ENCODE data around the gene DIAPH1. TPM values are rescaled to one million over a fixed set of nuclear protein-coding genes. Genes with fewer than 3 reads are reported as not detected.

The DIAPH1 gene
- total RNA-seq, 1 donor from 2014 or later, result 232 TPM

GRCh38 chr5:141523991-141524390 lies 94.8 kb downstream of the DIAPH1 start:
- Mint-ChIP-seq H3K36me3 (ENCODE audit: low read depth) (peaks cover 82% of the 10 kb centered on the region), H3K27ac (no peak overlapping the region)

GRCh38 chr5:141522301-141522700 lies 96.5 kb downstream of the DIAPH1 start:
- H3K27ac Mint-ChIP-seq, result no peak overlapping the region
- H3K27me3 Mint-ChIP-seq, result no peaks in the 10 kb centered on the region
- peaks cover 77% of the 10 kb centered on the region for H3K36me3 Mint-ChIP-seq (ENCODE audit: low read depth)
- no peak overlapping the region for H3K4me3 Mint-ChIP-seq
- H3K4me1 Mint-ChIP-seq, result peaks cover 29% of the 10 kb centered on the region
- intact Hi-C loops (cut with micrococcal nuclease), result no loop called here
- no peak for DNase-seq
- no peaks in the 10 kb centered on the region for H3K9me3 Mint-ChIP-seq

More at GRCh38 chr5:141523991-141524390, 94.8 kb downstream of the DIAPH1 start:
- intact Hi-C loops (cut with micrococcal nuclease), result loop anchor here (2.0 kb wide), 3 partner anchors 33 to 111 kb away; partner anchors contain the start of genes PCDHGA10 and PCDHGA11
- Mint-ChIP-seq H3K4me3 (no peak overlapping the region), H3K27me3 (no peaks in the 10 kb centered on the region), H3K4me1 (peaks cover 29% of the 10 kb centered on the region), H3K9me3 (no peaks in the 10 kb centered on the region)
- DNase-seq, result no peak

- H3K27ac Mint-ChIP-seq, result peak overlapping the region; percentile 2
- intact Hi-C loops (cut with micrococcal nuclease), result loop anchor here (1.0 kb wide), 1 partner anchor 8 kb away; no protein-coding TSS in a partner anchor
- H3K27me3 Mint-ChIP-seq, result no peaks in the 10 kb centered on the region
- peaks cover 77% of the 10 kb centered on the region for H3K36me3 Mint-ChIP-seq (ENCODE audit: low read depth)
- H3K4me3 Mint-ChIP-seq, result no peak overlapping the region
- no peaks in the 10 kb centered on the region for H3K9me3 Mint-ChIP-seq
- peaks cover 29% of the 10 kb centered on the region for H3K4me1 Mint-ChIP-seq
- DNase-seq, result no peak
These were observed 97.5 kb downstream of the DIAPH1 start for GRCh38 chr5:141521244-141521781.

- peaks cover 30% of the 10 kb centered on the region for H3K4me1 Mint-ChIP-seq
- no peak for DNase-seq
- H3K4me3 Mint-ChIP-seq, result no peak overlapping the region
- intact Hi-C loops (cut with micrococcal nuclease), result no loop called here
- H3K27ac Mint-ChIP-seq, result peak overlapping the region; percentile 37
- H3K27me3 Mint-ChIP-seq, result no peaks in the 10 kb centered on the region
- H3K9me3 Mint-ChIP-seq, result no peaks in the 10 kb centered on the region
- H3K36me3 Mint-ChIP-seq (ENCODE audit: low read depth), result peaks cover 71% of the 10 kb centered on the region
These were observed 98.9 kb downstream of the DIAPH1 start for GRCh38 chr5:141519605-141520565.

DNA sequence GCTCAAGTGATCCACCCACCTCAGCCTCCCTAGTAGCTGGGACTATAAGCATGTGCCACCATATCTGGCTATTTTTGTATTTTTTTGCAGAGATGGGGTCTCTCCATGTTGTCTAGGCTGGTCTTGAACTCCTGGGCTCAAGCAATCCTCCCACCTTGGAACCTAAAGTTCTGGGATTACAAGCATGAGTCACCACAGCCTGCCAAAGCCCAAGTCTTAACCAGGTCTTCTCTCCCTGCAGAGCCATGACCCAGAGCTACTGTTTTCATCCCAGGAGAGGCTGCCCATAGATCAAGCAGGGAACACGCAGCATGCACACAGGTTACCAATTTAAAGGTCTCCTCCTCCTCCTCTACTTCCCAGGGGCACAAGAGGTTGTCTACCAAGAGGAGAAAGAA lies 100.2 kb downstream of the DIAPH1 start:
- no peaks in the 10 kb centered on the region for H3K9me3 Mint-ChIP-seq
- H3K4me3 Mint-ChIP-seq, result no peak overlapping the region
- H3K27me3 Mint-ChIP-seq, result no peaks in the 10 kb centered on the region
- peaks cover 35% of the 10 kb centered on the region for H3K4me1 Mint-ChIP-seq
- H3K36me3 Mint-ChIP-seq (ENCODE audit: low read depth), result peaks cover 64% of the 10 kb centered on the region
- intact Hi-C loops (cut with micrococcal nuclease), result no loop called here
- H3K27ac Mint-ChIP-seq, result no peak overlapping the region
- DNase-seq, result no peak

DNA sequence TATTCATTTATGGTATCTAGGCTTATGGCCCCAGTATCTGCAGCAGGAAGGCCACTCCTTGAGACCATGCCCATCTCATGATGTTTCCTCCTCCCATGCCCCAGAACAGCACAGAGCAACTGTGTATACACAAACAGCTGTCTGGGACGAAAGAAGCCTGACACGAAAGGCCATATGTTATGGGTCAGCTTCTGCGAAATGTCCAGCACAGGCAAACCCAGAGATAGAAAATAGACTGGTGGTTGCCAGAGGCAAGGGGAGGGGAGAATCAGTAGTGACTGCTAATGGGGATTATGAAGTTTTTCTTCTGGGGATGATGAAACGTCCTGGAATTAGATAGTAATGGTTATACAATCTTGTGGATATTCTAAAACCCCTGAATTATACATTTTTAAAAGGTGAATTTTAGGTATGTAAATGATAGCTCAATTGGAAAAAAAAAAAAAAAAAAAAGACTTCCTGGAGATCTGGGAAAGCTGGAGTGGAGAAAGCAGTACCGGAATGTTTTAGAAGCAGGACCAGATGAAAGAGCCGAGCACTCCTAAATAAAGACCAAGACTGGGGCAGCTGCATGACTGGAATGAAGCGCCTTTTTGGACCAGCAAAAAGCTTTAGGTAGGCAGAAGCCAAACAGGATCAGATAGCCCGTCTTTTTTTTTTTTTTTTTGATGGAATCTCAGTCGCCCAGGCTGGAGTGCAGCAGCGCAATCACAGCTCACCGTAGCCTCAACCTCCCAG lies 100.8 kb downstream of the DIAPH1 start:
- H3K36me3 Mint-ChIP-seq (ENCODE audit: low read depth), result peaks cover 60% of the 10 kb centered on the region
- no peaks in the 10 kb centered on the region for H3K27me3 Mint-ChIP-seq
- intact Hi-C loops (cut with micrococcal nuclease), result no loop called here
- no peak overlapping the region for H3K27ac Mint-ChIP-seq
- peaks cover 36% of the 10 kb centered on the region for H3K4me1 Mint-ChIP-seq
- H3K4me3 Mint-ChIP-seq, result no peak overlapping the region
- DNase-seq, result no peak
- H3K9me3 Mint-ChIP-seq, result no peaks in the 10 kb centered on the region

GRCh38 chr5:141517312-141517711 lies 101.5 kb downstream of the DIAPH1 start:
- Mint-ChIP-seq H3K27ac (no peak overlapping the region), H3K36me3 (ENCODE audit: low read depth) (peaks cover 58% of the 10 kb centered on the region), H3K9me3 (no peaks in the 10 kb centered on the region), H3K27me3 (no peaks in the 10 kb centered on the region), H3K4me1 (peaks cover 38% of the 10 kb centered on the region), H3K4me3 (no peak overlapping the region)
- intact Hi-C loops (cut with micrococcal nuclease), result no loop called here
- DNase-seq, result no peak

GRCh38 chr5:141516672-141517025 lies 102.2 kb downstream of the DIAPH1 start:
- intact Hi-C loops (cut with micrococcal nuclease), result no loop called here
- Mint-ChIP-seq H3K36me3 (ENCODE audit: low read depth) (peaks cover 53% of the 10 kb centered on the region), H3K27me3 (no peaks in the 10 kb centered on the region), H3K4me3 (no peak overlapping the region), H3K4me1 (peaks cover 34% of the 10 kb centered on the region), H3K27ac (no peak overlapping the region), H3K9me3 (no peaks in the 10 kb centered on the region)
- no peak for DNase-seq

DNA sequence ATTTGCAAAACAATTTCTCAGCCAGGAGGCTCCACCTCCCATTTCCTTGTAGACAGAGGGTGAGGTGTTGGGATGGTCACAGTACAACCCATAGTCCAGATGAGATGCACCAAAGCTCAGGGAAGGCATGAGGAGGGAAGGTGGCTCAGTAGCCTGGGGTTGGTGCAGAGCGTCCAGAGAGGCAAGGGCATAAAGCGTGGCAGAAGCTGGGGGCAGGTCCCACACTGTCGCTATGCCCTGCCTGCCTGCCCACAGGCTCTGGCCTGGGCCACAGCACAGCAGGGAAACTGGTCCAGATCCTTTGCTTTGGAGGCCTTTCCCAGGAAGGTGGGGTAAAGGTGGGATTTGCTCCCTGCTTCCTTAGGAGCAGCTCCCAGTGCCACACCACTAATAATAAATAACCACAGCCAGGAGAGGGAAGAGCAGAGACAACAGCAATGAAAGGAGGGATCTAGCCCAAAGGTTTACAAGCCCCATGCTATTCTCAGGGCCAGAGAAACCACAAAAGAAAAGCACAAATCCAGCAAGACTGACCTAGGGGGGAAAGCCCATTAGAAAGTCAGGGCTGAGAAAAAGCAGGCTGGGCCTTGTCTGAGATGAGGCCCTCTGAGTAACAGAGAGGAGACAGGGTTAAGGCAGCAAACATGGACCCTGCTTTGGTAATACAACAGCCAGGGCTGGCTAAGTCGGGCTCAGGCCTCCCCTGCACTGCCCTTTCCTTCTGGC lies 102.7 kb downstream of the DIAPH1 start:
- intact Hi-C loops (cut with micrococcal nuclease), result no loop called here
- Mint-ChIP-seq H3K36me3 (ENCODE audit: low read depth) (peaks cover 50% of the 10 kb centered on the region), H3K9me3 (no peaks in the 10 kb centered on the region), H3K27me3 (no peaks in the 10 kb centered on the region), H3K4me1 (peaks cover 30% of the 10 kb centered on the region), H3K4me3 (no peak overlapping the region), H3K27ac (peak overlapping the region; percentile 29)
- DNase-seq, result no peak

DNA sequence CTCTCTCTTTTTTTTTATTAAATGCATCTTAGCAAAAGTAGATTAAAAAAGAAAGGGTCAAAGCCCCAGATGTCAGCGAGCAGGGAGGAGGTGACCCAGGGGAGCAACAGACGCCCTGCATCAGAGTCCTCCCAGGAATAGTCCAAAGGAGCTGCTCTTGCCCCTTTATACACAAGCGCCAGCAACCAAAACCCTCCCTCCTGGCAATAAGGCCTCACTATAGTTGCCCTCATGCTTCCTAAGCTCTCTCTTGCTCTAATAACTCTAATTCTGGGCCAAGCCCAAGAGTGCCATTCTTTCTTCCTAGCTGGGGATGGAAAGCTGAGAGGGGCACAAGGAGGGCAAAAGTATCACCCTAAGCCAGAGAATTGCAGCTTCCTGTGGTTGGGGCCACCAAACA lies 103.7 kb downstream of the DIAPH1 start:
- no peaks in the 10 kb centered on the region for H3K9me3 Mint-ChIP-seq
- no peak overlapping the region for H3K4me3 Mint-ChIP-seq
- no peaks in the 10 kb centered on the region for H3K27me3 Mint-ChIP-seq
- peaks cover 25% of the 10 kb centered on the region for H3K4me1 Mint-ChIP-seq
- intact Hi-C loops (cut with micrococcal nuclease), result no loop called here
- peaks cover 42% of the 10 kb centered on the region for H3K36me3 Mint-ChIP-seq (ENCODE audit: low read depth)
- no peak overlapping the region for H3K27ac Mint-ChIP-seq
- no peak for DNase-seq

- intact Hi-C loops (cut with micrococcal nuclease), result loop anchor here (1.0 to 5.0 kb wide), 4 partner anchors 48 to 188 kb away; partner anchors contain the start of genes PCDHGA10, PCDHGA4 and PCDHGB2
- peaks cover 25% of the 10 kb centered on the region for H3K4me1 Mint-ChIP-seq
- peaks cover 36% of the 10 kb centered on the region for H3K36me3 Mint-ChIP-seq (ENCODE audit: low read depth)
- H3K27ac Mint-ChIP-seq, result peak overlapping the region; percentile 89
- H3K9me3 Mint-ChIP-seq, result no peaks in the 10 kb centered on the region
- DNase-seq, result peak; percentile 66
- H3K4me3 Mint-ChIP-seq, result peak overlapping the region; percentile 84
- no peaks in the 10 kb centered on the region for H3K27me3 Mint-ChIP-seq
These were observed 104.3 kb downstream of the DIAPH1 start for GRCh38 chr5:141514330-141515133.

DNA sequence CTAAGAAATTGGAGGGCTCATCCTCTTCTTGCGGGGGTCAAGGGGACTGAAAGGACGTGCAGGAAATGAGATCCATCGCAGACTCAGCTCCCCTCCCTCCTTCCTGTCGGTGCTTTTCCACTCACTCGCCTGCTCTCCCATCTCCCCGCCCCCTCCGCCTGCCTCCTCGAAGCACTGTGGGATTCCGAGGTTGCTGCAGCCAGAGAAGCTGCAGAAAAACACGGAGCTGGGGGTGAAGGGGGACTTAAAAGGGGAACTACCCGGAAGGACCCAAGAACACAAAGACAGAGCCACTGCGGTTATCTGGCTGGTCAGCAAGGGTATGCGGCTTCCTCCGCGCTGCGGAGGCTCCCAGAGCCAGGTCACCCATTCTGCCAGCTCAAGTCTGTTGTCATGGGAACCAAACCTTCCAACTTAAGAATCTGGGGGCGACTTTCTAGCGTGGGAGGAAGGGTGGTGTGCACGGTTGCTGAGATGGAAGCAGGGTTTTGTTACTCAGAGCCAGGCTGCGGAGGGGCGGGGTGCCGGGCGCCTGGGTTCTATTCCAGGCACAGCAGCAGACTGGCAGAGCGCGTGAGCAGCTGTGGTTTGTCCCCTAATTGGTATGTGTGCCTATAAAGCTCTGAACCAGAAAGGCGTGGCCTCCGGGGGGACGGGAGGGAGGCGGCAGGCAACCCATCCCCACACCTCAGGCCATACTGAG lies 105.0 kb downstream of the DIAPH1 start:
- H3K27ac Mint-ChIP-seq, result peak overlapping the region; percentile 89
- H3K4me3 Mint-ChIP-seq, result peak overlapping the region; percentile 84
- no peaks in the 10 kb centered on the region for H3K9me3 Mint-ChIP-seq
- intact Hi-C loops (cut with micrococcal nuclease), result loop anchor here (1.0 to 5.0 kb wide), 7 partner anchors 8 to 187 kb away; partner anchors contain the start of genes PCDHGA10, PCDHGA11, PCDHGA4 and PCDHGB2
- no peaks in the 10 kb centered on the region for H3K27me3 Mint-ChIP-seq
- peaks cover 28% of the 10 kb centered on the region for H3K36me3 Mint-ChIP-seq (ENCODE audit: low read depth)
- peaks cover 29% of the 10 kb centered on the region for H3K4me1 Mint-ChIP-seq
- peak; percentile 77 for DNase-seq

Measured in activated CD4-positive, alpha-beta T cell treated with anti-CD3 and anti-CD28 coated beads, Interleukin-2, amount 10 ng/mL, durations not matched to agents 24 days and 14 days (primary cell).